Stimulated activated CD8-positive, alpha-beta memory T cell treated with anti-CD3 and anti-CD28 coated beads, Interleukin-7, amount 100 ng/mL, for 4 hours (primary cell): ENCODE data around the gene AK3.

Experiments
- DNase-seq, 2 donors: peaks; one replicate each; pipeline ENCODE4 v3.0.0-alpha.2; 2020; ENCODE audit warnings: low read depth in 2 of 2

Gene AK3

DNA sequence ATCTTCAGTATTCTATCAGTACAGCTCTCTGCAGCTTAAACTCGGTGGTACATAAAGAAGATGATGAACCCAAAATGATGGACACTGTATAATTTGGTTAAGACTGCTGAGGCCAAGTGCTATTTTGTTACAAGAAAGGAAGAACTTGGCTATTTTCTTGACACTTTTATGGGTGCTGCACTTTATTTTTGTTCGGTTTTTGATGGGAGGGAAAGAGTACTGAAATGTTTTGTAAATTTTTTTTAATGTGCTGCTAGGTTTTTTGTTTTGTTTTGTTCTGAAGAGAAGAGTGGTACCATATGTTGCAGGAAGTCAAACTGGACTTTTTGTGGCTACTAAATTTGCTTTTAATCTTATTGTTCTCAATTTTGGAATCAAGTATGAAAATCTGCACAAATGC lies 35.0 kb downstream of the AK3 start:
- no peak for DNase-seq

DNA sequence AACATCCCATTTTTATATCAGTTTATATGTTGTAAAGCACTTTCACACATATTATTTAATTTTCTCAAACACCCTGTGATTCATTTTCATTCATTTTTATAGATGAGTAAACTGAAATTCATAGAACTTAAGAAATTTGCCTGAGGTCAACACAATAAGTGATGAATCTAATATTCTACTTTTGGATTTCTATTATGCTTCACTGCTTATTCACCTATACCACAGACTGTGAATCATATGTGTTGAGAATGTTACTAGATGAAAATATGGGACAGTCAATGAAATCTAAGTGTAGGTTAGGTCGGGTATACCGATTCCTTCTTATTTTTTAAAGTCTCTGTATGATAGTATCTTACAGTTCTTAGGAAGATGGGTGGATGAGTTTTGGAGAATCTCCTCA lies 36.9 kb downstream of the AK3 start:
- DNase-seq, result no peak

DNA sequence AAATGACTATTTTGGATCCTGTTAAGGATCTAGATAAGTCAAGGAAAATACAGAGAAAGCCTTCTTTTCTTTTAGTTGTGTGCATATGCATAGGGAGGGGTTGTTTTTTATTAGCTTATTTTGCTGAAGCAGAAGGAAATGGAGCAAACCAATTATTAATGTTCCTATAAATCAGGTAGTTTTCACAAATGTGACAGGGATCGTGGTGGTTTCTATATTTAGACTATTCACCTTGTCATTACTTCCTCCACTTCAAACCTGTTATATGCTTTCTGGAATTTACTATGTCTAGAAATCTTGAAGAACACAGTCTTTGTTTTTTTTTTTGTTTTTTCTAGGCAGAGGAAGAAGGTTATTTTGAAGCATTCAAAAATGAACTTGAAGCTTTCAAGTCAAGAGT lies 39.5 kb downstream of the AK3 start:
- no peak for DNase-seq

- DNase-seq, result no peak
Measured at GRCh38 chr9:4700932-4701331, 40.1 kb downstream of the AK3 start.

DNA sequence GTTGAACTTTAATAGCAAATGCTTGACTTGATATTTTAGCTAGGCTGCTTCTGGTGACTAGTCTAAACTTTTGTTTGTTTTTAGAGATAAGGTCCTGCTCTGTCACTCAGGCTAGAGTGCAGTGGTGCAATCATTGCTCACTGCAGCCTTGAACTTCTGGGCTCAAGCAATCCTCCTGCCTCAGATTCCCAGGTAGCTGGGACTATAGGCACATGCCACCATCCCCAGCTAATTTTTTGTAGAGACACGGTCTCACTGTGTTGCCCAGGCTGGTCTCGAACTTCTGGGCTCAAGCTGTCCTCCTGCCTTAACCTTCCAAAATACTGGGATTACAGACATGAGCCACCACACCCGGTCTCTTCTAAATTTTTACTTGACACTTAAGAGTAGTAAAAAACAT lies 40.9 kb downstream of the AK3 start:
- no peak for DNase-seq

DNA sequence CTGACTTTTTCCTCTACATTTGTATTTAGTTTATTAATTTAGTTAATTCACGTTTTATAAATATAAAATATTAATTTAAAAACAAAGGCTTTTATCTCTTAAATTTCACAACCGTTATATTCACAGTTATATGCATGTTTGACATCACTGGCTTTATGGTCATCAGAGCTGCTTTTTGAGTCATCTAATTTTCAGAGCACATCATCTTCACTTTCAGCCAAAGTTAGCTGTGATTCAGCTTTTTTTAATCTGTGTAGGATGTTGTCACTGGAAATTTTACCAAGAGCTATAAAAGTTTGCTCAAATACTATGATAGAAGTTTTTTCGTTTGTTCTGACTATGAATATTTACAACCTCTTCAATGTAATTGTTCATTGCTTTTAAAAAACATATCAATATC lies 49.2 kb downstream of the AK3 start:
- no peak for DNase-seq

- DNase-seq, result no peak
Measured at GRCh38 chr9:4690144-4690543, 50.9 kb downstream of the AK3 start.

GRCh38 chr9:4689687-4690104 lies 51.3 kb downstream of the AK3 start:
- no peak for DNase-seq

DNA sequence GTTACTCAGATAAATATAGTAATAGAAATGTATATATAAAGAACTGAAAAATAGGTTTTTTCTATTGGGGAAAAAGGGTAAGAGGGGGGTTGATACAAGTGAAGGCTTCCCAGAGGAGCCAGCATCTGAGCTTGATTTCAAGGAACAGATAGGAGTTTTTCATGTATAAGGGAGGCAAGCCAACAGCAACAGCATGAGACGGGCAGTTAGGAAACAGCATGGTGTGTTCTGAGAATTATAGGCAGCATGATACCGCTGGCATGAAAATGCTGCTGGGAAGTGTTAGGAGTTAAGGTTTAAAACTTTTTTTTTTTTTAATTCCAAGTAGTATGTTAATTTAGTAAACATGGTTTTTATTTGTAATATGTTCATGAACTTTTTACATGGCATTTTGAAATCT lies 52.0 kb downstream of the AK3 start:
- DNase-seq, result no peak

GRCh38 chr9:4686584-4686983 lies 54.4 kb downstream of the AK3 start:
- no peak for DNase-seq

DNA sequence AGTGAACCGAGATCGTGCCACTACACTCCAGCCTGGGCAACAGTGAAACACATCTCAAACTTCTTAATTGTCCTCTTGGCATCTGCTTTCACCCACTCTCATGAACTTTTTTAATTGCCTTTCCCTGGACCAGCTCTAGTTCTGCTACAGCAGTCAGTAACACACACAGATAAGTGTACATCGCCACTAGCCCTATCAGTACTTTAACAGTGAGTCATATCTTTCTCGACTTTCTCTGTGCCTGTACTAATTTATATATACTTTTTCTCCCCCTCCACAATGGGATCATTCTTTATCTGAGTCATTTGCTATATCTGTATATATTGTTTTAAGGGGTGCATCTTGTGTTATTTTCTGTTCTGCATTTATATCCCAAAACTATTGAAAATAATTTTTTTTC lies 54.9 kb downstream of the AK3 start:
- no peak for DNase-seq

DNA sequence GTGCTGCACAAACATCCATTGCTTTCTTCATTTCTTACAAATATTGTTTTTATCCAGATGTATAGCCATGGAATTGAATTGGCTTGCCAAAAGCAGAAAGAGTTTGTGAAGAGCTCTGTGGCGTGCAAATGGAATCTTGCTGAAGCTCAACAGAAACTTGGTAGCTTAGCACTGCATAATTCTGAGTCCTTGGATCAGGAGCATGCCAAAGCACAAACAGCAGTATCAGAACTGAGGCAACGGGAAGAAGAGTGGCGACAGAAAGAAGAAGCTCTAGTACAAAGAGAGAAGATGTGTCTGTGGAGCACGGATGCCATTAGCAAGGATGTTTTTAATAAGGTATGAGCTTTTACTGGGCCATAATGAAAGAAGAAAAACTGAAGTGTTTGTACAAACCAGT lies 56.2 kb downstream of the AK3 start:
- no peak for DNase-seq

DNA sequence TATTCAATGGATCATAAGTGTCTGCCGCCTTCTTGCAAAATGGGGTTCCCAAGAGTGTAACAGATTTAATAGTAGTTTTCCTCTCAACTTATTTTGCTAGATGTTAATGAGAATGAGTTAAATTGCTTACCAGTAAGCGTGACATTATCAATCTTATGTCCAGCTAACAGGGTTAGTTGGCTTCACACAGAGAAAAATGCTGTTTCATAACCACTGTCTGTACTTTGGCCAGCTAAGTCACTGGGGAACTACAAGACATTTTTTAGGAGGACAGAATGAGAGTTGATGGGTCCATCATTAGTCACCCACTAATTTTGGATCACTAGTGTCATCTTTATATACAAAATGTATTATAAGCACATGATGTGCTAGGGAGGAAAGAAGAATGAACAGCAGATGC lies 60.3 kb downstream of the AK3 start:
- no peak for DNase-seq

- DNase-seq, result no peak
Measured at GRCh38 chr9:4680173-4680525, 60.9 kb downstream of the AK3 start.

GRCh38 chr9:4679268-4680172 lies 61.5 kb downstream of the AK3 start, which contains the start of gene CDC37L1:
TSS of gene CDC37L1 (plus strand) at chr9:4679569. CDS start at chr9:4679768, 199 bp downstream.
- DNase-seq, result peak; percentile 95 to 97

- peak in 1 of 2 donors; percentile 5 for DNase-seq
Measured at GRCh38 chr9:4678679-4679267, 62.2 kb downstream of the AK3 start.

- no peak for DNase-seq
Measured at GRCh38 chr9:4677392-4677791, 63.6 kb downstream of the AK3 start.

GRCh38 chr9:4674783-4675182 lies 66.2 kb downstream of the AK3 start:
- no peak for DNase-seq

- no peak for DNase-seq
Measured at GRCh38 chr9:4671737-4672136, 69.3 kb downstream of the AK3 start.

DNA sequence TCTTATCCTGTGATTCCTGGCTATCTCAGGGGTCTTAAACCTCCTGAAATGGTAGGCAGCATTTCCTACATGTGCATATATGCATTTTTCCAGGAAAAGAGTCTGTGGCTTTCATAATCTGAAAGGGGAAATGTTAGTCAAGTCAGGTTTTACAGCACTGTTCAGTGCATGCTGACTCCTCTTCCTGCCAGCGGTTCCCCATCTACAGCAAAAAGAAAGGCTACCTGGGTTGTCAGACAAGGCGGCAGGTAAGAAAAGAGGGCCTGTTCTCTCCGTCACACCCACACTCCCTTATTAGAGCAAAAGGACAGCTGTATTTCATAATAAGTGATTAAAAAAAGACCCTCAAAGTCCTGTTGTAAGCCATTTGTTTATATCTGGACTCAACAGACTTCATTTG lies 70.4 kb downstream of the AK3 start:
- no peak for DNase-seq

DNA sequence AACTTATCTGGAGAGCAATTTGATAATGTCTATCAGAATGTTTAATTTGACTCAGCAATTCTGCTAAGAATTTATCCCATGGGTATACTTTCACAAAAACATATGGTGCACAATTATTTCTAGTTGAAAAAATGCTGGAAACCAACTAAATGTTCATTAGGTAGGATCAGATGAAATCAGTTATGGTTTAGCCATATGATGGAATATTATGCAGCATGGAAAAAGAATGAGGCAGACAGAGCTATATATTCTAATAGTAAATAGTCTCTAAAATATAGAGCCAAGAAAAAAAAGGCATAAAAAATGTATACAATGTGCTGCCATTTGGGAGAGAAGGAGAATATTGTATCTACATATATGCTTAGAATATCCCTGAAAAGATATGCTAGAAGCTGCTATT lies 71.1 kb downstream of the AK3 start:
- DNase-seq, result no peak

GRCh38 chr9:4668604-4669003 lies 72.4 kb downstream of the AK3 start:
- DNase-seq, result no peak

- DNase-seq, result no peak
Measured at GRCh38 chr9:4667681-4668080, 73.3 kb downstream of the AK3 start.
